HG03457 (cell line): ENCODE results near the gene TEC.
"Not testable (repeated sequence)": the region's sequence is repeated elsewhere in the genome, so short reads cannot be mapped to it uniquely, and the experiment has no call there.

Source experiments
- ATAC-seq: cut with Tn5 transposase; IDR thresholded peaks from one replicate; pipeline ENCODE4 v1.9.1; 2021; ENCODE audit warnings: moderate number of reproducible peaks; ENCODE audit not compliant: unreplicated experiment

Gene TEC

DNA sequence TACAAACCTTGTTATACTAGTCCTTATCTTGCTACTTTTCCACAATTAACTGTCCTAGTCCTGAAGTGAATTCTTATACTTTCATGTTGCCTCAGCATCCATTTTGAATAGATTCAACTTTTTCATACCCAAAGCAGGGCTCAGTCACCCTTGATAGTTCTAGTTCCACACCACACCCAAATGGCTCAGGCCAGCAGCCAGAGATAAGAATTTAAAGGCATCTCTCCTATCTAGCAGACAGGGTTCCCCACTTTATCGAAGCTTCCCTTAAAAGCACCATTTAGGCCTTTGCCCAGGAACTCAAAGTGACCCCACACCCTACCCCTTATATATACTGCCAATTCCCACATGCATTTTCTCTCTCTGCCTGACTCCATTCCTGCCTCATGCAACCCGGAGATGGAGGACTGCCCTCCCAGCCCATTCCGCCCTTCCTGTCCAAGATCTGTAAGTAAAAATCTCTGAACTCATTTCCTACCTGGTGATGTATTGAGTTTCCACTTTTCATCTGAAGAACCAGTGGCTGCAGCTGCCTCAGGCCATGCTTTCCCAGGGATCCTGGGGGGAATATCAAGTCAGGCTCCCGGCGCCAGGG, 71.9 kb downstream of the TEC start:
- ATAC-seq = no peak

DNA sequence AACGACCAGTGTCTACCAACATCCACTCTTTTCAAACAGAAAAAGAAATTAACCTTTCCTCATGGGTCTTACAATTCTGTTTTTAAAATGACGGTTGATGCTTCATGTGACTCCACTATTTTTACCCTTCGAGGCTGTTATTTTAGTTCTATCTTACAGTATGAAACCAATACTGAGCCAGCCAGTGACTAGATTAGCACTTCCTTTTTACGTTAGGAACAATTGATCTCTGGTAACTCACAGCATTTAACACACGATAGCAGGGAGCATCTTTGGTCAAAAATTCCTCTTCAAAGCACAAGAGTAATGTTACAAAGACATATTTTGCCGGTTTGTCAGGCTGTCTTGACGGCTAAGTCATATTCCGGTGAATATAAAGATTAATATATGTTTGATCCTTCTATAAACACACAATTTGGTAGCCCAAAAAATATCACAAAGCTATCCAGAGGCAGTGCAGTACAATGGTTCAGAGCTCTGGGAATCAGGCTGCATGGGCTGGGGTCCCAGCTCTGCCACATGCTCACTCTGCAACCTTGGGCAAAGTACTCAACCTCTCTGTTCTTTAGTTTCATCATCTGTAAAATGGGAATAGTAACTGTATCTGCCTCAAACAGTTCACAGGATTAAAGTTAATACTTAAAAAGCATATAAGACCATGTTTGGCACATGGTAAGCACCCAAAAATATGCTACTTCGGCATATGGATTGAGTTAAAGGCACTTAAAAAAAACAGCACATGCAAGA, 72.7 kb downstream of the TEC start:
- ATAC-seq = peak; percentile 40

DNA sequence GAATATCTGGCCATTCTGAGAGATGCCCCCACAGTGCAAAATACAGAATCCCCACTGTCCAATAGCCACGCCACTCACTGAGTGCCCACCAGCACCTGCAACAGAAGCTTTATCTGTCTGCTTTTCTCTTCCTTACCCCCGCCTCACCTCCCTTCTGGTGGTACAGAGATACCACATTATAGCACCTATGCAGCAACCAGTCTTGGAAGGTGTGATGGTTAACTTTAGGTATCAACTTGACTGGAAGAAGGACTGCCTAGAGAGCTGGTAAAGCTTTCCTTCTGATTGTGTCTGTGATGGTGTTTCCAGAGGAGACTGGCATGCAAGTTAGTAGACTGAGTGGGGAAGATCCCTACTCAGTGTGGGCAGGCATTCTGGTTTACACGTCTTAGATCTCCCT, 73.8 kb downstream of the TEC start:
- no peak for ATAC-seq

DNA sequence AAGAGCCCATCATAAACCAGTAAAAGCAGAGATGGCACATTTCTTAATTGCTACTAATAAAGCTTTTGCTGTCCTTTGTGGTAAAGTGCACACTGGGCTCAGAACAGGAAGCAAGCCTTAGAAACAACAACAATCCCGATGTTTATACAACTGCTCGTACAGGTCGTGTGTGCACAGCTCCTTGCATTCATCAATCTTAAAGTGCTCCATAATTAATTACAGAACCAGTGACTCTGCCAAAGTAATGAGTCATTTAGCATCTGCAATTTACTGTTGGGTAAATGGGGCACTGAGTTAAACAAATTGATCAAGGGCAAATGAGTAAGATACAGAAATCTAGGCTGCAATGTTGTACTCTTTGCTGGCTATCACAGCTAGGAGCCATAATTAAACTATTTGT, 74.3 kb downstream of the TEC start:
- no peak for ATAC-seq

DNA sequence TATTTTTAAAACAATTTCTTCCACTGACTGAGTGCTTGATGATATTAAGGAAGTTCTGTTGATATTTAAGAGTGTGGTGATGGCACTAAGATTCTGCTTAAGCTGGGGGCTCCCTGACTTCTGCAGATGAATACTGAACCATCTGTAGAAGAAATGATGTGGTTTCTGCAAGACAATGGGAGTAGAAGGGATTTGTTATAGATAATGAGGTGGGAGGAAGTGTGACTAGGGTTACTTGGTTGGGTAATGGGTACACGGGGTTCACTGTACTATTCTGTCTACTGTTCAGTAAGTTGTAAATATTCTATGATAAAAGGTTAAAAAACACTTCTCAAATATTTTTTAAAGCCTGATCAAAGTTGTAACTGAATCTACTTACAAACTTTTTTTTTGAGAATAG, 74.7 kb downstream of the TEC start:
- no peak for ATAC-seq

DNA sequence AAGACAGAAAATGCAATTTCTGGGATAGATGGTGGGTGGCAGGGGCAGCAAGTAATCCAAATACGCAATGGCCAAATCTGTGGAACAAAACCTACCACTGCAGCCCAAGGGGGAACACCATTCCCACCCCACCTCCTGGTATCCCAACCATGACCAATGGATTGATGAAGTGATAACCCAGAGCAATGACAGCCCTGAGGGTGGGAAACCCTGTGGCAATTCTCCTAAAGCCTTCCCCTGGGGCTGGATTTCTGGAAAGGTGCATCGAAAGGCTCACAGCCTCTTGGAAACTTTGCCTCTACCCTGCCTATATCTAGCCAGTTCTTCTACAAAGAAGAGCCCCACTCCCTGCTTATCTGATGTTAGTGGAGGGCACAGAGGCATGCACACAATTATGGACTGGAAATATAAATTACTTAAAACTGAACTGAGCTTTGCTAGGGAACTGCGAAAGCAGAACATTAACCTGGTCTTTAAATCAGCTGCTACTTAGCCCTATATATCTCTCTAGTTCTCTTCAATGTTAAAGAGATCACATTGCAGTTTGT, 75.6 kb downstream of the TEC start:
- no peak for ATAC-seq

DNA sequence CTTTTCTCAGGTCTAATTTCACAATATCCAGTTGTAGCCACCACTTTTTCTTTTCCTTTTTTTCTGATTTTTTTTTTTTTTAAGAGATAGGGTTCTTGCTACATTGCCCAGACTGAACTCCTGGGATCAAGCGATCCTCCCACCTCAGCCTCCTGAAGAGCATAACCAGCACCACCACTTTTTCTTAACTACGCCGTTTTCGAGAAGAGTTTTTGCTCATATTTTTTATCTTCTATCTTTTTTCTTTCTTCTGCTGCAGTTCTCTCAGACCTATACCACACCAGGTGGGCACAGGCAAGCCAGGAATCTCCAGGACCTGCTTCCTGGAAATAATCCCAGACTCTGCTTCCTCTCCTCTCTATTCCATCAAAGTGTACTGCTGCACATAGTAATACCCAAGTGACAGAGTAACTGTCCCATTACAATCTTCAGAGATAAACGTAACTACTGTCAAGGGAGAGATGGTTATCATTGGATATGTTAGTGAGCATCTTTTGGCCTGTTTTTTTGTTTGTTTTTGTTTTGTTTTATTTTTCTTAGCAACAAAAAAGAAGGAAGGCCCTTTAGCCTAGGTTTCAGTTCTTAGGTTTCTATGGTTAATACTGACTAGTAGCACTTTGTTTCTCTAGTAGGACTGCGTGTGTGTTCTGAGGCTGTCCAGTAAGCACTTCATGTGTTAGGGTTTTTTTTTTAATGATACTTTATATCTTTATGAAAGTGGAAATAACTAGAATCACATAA, 76.4 kb downstream of the TEC start:
- ATAC-seq = no peak

DNA sequence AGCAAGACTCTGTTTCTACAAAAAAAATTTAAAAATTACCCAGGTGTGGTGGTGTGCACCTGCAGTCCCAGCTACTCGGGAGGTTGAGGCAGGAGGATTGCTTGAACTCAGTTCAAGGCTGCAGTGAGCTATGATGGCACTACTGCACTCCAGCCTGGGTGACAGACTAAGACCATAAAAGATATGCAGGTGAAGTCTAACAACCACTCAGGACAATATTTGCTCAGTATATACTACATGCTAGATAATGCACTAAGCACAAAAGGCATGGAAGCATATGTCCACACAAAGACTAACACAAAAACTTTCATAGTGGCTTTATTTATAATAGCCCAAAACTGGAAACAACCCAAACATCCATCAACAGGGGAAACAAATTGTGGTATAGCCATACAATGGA, 77.9 kb downstream of the TEC start:
- ATAC-seq = no peak

DNA sequence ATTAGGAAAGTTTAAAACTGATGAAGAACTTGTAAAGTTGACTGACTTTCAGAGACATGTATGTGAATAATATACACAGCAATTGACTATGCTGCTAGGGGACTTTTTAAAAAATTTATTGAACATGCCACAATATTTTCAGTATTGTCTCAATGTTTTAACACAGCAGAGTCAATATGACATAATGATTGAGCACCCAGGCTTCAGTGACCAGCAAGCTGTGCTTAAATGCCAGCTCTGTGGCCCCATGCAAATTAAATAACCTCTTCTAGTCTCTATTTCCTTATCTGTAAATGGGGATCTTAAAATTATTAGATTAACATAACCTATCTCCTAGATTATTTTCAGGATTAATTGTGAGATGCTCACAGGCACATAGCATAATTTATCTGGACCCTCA, 78.8 kb downstream of the TEC start:
- ATAC-seq = no peak

DNA sequence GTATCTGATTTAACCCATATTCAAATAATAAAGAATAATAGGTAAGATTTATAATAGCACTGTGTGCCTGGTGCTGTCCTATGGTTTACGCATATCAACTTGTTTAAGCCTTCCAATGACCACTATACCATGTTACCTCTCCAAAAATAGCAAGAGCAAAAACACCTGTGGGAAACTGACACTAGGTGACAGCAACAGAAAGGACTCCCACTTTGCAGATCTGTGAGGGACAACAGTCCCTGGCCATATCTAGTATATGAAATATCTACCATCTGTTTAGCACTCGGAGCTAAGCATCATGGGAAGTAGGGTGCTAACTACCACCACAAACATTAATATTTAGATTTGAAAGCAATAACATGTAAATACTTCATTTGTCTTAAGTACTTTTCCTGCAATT, 79.9 kb downstream of the TEC start:
- ATAC-seq = no peak

DNA sequence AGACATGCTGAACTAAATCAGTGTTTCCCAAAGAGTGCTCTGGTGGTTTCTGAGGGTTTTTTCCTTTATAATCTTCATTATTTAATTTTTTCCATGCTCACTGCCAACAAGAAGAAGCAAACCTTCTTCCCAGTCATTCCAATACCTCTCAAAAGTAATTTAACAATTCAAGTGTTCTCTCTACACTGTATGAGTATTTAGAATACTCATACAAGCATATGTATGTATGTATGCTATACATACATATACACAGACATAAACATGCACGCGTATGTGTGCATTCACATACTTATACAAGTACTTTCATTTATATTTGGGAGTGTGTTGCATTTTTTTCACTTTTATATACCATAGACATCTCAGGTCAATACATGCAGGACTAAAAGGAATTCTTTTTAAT, 81.2 kb downstream of the TEC start:
- ATAC-seq = no peak

DNA sequence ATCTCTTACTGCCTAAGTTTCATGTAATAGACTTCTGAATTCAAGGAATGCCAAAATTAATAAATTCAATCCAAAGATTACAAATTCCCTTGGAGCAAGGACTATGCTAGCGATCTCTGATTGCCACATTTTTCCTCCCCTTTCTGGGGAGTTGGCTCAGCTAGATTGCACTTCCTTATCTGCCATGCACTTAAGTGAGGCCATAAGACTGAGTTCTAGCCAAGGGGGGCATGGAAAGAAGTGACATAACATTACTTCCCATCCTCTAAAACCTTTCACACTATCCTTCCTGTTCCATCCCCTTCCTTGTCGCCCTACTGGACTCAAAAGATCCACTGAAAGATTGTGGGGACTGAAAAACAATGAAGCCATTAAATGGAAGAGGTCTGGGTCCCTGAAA, 81.8 kb downstream of the TEC start:
- ATAC-seq = no peak

DNA sequence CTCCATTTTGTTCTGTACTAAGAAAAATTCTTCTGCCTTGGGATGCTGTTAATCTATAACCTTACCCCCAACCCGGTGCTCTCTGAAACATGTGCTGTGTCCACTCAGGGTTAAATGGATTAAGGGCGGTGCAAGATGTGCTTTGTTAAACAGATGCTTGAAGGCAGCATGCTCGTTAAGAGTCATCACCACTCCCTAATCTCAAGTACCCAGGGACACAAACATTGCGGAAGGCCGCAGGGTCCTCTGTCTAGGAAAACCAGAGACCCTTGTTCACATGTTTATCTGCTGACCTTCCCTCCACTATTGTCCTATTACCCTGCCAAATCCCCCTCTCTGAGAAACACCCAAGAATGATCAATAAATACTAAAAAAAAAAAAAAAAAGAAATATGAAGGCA, 82.6 kb downstream of the TEC start:
- not testable (repeated sequence) for ATAC-seq

DNA sequence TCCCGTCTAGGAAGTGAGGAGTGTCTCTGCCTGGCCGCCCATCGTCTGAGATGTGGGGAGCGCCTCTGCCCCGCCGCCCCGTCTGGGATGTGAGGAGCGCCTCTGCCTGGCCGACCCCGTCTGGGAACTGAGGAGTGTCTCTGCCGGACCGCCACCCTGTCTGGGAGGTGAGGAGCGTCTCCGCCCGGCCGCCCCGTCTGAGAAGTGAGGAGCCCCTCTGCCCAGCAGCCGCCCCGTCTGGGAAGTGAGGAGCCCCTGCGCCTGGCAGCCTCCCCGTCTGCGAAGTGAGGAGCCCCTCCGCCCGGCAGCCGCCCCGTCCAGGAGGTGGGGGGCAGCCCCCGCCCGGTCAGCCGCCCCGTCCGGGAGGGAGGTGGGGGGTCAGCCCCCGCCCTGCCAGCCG, 83.2 kb downstream of the TEC start:
- not testable (repeated sequence) for ATAC-seq

DNA sequence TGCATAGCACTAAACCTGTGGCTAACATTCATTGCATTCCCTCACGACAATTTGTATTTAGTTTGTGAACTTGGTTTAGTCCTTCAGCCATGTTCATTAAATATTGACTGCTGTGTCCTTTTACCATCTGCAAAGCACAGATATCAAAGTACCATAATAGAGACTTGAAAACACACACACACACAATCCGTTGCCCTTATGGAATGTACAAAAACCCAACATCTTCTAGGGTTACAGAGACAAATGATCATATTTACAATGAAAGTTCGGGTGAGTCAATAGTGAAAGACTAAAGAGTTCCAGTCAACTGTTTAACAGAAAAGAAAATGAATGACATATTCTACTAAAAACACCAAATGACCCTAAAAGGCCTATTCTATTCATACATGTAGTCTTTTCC, 84.8 kb downstream of the TEC start:
- ATAC-seq = no peak

DNA sequence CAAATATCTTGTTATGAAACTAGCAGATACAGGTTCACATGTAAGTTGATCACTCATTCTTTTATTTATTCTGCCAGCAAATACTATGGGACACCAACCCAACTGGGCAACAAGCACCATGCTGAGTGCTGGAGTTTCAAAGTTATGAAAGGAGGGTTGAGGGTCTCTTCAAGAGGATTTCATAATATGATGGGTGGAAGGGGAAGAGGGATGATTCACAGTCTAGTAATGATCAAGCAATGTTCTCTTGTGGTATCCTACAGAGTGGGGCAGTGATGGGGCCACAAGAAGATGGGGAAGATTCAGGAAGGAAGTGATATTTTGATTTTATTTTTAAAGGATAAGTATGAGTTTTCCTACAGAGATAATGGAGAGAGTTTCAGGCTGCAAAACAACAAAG, 89.4 kb downstream of the TEC start:
- no peak for ATAC-seq

DNA sequence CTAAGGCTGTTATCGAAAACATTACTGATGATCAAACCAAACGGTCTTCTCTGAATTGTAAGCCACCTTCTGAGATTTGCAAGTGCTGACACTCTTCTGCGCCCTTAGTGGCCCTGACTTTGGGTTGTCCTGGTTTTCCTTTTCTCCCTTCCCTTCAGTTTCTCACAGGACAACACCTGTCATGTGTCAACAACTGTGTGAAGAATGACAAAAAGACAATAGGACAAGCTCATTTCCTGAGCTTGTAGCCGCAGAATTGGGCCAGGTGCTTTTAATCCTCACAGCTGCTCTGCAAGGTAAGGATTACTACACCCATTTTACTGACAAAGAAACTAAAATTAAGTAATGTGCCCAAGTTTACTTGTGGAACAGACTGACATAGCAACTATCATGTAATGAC, 90.7 kb downstream of the TEC start:
- no peak for ATAC-seq

DNA sequence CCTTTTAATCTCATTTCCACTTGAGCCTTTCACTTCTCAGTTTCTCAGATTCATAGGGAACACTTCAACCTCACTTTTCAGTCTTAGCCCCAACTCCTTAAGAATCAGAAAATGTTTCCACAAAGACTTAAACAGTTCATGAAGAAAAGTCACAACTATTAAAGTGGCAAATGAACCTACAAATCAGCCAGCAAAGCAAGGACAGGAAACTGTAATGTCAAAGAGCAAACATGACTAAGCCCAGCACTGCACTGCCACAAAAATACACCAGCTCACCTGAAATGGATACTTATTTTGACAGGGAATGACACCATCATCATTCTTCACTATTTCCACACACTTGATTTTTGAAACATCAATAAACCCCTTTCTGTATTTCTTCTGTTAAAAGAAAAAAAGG, 93.8 kb downstream of the TEC start:
- no peak for ATAC-seq

DNA sequence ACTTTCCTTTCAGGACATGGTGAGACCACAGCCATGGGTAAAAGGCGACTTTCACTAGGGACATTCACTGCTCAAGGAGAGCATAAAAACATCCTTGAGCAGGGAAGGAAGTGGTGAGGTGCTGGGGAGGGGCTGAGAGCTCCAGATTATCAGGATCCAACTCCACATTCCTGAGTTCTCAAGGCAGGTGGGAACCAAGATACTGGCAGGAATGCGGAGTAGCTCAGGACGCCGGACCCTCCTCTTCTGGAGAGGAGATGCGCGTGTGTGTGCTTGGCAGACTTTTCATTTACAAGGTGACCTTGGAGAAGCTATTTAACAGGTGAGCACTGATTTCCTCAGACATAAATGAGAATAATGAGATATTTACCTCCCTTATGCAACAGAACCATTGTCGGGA, 94.3 kb downstream of the TEC start:
- no peak for ATAC-seq

DNA sequence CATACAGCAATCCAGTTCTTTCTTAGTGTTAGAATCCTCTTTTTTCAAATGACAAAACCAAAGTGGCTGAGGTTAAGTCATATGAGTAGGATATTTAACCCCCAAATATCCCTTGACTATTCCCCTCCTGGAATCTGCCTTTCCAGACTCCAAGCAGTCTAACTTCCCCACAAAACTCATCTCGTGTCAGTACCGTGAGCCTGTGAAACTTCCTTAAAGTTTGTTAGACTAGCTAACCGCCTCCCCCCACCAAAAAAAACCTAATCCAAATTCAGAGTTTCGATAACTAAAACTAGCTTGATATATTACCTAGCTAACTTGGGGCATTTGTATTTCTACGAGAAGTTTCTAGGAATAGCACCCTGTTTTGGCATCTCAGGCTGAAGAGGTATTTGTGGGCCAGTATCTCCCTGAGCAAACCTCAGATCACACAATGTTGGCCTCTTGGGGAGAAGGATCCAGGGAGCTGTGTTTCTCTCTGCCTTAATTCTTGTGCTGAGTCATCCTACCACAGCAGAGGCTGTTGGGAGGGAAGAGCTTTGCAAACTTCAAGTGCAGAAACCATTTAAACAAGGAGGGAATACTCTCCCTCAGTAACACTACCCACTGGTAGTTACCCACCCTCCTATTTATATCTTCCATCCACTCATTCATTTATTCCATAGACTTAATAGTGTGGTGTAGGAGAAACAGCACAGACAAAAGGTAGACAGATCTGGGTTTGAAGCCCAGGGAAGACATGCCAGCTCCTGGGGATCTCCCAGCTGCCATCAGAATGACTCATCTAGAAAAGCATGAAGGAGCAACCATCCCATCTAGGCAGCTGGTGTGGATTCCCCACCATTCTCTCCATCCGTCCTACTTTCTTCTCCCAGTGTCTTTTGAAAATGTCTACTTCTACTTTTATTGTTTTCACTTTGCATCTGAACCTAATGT, 96.3 kb downstream of the TEC start:
- peak; percentile 74 for ATAC-seq

DNA sequence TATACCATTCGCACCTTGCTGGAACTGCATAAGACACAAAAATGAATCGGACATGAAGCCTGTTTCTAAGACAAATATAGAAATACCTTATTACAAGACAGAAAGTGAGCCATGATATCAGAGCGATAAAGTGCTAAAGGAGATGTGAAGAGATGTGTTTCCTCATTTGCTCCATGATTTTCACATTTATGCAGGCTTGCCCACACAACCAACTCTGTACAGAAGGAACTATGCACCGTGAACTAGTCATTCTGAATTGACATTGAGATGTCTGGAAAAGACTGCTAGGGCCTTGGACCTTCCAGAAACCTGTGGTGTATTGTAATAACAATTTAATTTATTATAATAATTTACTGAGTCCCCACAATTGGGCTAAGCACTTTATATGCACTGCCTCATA, 97.0 kb downstream of the TEC start:
- no peak for ATAC-seq
